Esophagus muscularis mucosa (tissue), 4 donors: ENCODE results near the gene SPATA12. TPM values are rescaled to one million over a fixed set of nuclear protein-coding genes. Genes with fewer than 3 reads are reported as not detected.

Experiments used
- DNase-seq: peaks from one replicate; pipeline ENCODE4 v3.0.0-alpha.2; 2017; ENCODE audit errors: extremely low spot score
- H3K27ac ChIP-seq, 4 donors: fragments of 200-600 bp; sonication (generic); replicated peaks in 1 of 4; 1 replicate in 3 of 4; 2 replicates in 1 of 4; pipeline ENCODE4 v1.5.1; 2016 to 2019; ENCODE audit warnings: mild to moderate bottlenecking in 1 of 4
- H3K27me3 ChIP-seq, 4 donors: fragments of 200-600 bp; sonication (generic); one replicate each; pipeline versions ENCODE4 v1.5.1 to v1.6.0; 2016 to 2019
- H3K36me3 ChIP-seq, 4 donors: fragments of 200-600 bp; sonication (generic); one replicate each; pipeline ENCODE4 v1.5.1; 2016 to 2019
- H3K4me1 ChIP-seq, 4 donors: fragments of 200-600 bp; sonication (generic); one replicate each; pipeline ENCODE4 v1.5.1; 2016 to 2019
- H3K4me3 ChIP-seq, 4 donors: fragments of 200-600 bp; sonication (generic); 1 replicate in 2 of 4; 2 replicates in 2 of 4; pipeline ENCODE4 v1.5.1; 2016 to 2019; ENCODE audit warnings: mild to moderate bottlenecking in 4 of 4, moderate library complexity in 1 of 4
- H3K9me3 ChIP-seq, 4 donors: fragments of 200-600 bp; sonication (generic); 1 replicate in 3 of 4; 2 replicates in 1 of 4; pipeline ENCODE4 v1.5.1; 2016 to 2019
- CTCF ChIP-seq, 3 experiments: fragments of 200-600 bp in 2 of 3; fragments of 450-650 bp in 1 of 3; sonication (generic) in 2 of 3; IDR thresholded peaks; one replicate each; pipeline ENCODE4 v1.5.1; 2017 to 2019; ENCODE audit warnings: antibody characterized with exemption in 3 of 3, mild to moderate bottlenecking in 2 of 3, moderate library complexity in 1 of 3
- EP300 ChIP-seq: sonication (generic); formaldehyde crosslinking; IDR thresholded peaks from one replicate; pipeline ENCODE4 v1.6.1; 2017; ENCODE audit warnings: antibody characterized with exemption
- POLR2A ChIP-seq: fragments of 450-650 bp; IDR thresholded peaks from one replicate; pipeline ENCODE4 v1.6.1; 2017; ENCODE audit warnings: antibody characterized with exemption, moderate library complexity, mild to moderate bottlenecking, low read depth
- POLR2AphosphoS5 ChIP-seq, 2 donors: sonication (generic); formaldehyde crosslinking; IDR thresholded peaks; one replicate each; pipeline ENCODE4 v1.6.1; 2017; ENCODE audit warnings: antibody characterized with exemption in 2 of 2
- WGBS: methylation state at CpG from one replicate; pipeline ENCODE4 v1.1.5; 2018; 5-methylcytosine and 5-hydroxymethylcytosine counted together
- intact Hi-C: fragments of 100-400 bp; cut with DNase I; formaldehyde crosslinking; loops from one replicate; pipeline ENCODE4 v1.15.1; 2023
- total RNA-seq, 4 donors: library from RNA; depleted of rRNA; stranded (reverse); fragments of >200 nt; gene quantifications; one replicate each; pipeline versions ENCODE4 v1.1.0 to v1.2.1, GENCODE V29; 2016

The SPATA12 gene
- total RNA-seq, 4 donors from 2014 or later = 0.13 TPM; not detected in 3

- intact Hi-C loops = loop anchor here (10.0 kb wide), 1 partner anchor 391 kb away; no protein-coding TSS in a partner anchor
These were observed 34.9 kb downstream of the SPATA12 start for GRCh38 chr3:57095363-57095762.

GRCh38 chr3:57097536-57097935 lies 37.1 kb downstream of the SPATA12 start:
- Histone ChIP-seq H3K36me3 (peaks cover 0 to 24% (median 14%) of the 10 kb centered on the region in 4 donors), H3K27ac (no peak overlapping the region), H3K9me3 (no peaks in the 10 kb centered on the region), H3K4me3 (no peak overlapping the region), H3K27me3 (no peaks in the 10 kb centered on the region), H3K4me1 (peaks cover 0 to 12% (median 4%) of the 10 kb centered on the region in 4 donors)
- WGBS = 94% methylated on average over 23 of the region's 23 CpGs
- no peak for TF ChIP-seq POLR2A
- no peak for TF ChIP-seq CTCF (IDR thresholded peaks at IDR 0.05)
- no peak for TF ChIP-seq POLR2AphosphoS5 (IDR thresholded peaks at IDR 0.05)
- no peak for TF ChIP-seq EP300
- intact Hi-C loops = loop anchor here (10.0 kb wide), 1 partner anchor 393 kb away; no protein-coding TSS in a partner anchor
- no peak for DNase-seq

More at GRCh38 chr3:57095363-57095762, 34.9 kb downstream of the SPATA12 start:
- Histone ChIP-seq H3K9me3 (no peaks in the 10 kb centered on the region), H3K4me1 (peaks cover 0 to 12% (median 6%) of the 10 kb centered on the region in 4 donors), H3K36me3 (peaks cover 0 to 24% (median 12%) of the 10 kb centered on the region in 4 donors), H3K27me3 (no peaks in the 10 kb centered on the region), H3K4me3 (no peak overlapping the region), H3K27ac (no peak overlapping the region)
- DNase-seq = no peak
- WGBS = 86% methylated on average over 5 of the region's 5 CpGs
- TF ChIP-seq EP300 (no peak), POLR2A (no peak), POLR2AphosphoS5 (IDR thresholded peaks at IDR 0.05) (no peak), CTCF (IDR thresholded peaks at IDR 0.05) (no peak)

DNA sequence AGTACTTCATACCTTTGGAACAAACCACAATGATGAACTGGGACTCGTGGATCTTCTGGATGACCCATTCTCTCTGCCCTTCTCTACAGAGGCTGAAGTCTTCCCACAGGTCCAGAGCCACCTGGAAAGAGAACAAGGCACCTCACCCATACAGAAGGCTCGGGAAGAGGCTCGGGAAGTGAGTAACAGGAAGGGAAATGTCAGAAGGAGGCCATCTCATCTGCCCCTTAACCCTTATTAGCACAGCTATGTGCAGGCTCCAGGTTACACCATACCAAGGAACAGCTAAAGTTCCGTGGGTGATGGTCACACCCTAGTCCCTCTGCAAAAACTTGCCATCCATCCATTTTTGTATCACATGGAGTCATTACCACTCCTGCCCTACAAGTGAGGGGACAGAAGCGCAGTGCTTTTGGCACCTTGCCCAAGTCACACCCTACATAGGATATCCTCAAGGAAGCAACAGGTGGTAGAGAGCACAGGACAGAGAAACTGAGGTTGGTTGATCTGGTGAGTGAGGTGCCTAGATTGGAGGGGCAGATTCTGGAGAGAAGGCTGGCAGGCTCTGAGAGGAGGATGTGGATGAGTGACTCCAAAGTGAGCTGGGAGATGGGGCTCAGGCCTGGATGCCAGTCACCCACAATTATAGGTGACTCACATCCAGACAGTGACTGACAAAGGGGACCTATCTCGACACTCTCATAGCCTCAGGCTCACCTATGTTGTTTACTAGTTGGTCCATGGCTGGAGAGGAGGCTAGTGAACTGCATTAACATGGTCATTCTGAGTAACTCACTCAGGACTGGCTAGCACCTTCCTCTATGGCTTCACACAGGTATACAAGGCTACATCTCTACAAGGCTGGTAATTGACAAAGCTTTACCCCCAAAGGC lies 38.2 kb downstream of the SPATA12 start:
- no peak for TF ChIP-seq EP300
- TF ChIP-seq CTCF (IDR thresholded peaks at IDR 0.05) = no peak
- no peak for TF ChIP-seq POLR2AphosphoS5 (IDR thresholded peaks at IDR 0.05)
- H3K4me1 ChIP-seq = peaks cover 0 to 12% (median 4%) of the 10 kb centered on the region in 4 donors
- no peaks in the 10 kb centered on the region for H3K27me3 ChIP-seq
- H3K27ac ChIP-seq = no peak overlapping the region
- peaks cover 0 to 24% (median 16%) of the 10 kb centered on the region in 4 donors for H3K36me3 ChIP-seq
- no peaks in the 10 kb centered on the region for H3K9me3 ChIP-seq
- no peak for DNase-seq
- WGBS = 82% methylated on average over 6 of the region's 6 CpGs
- no peak overlapping the region for H3K4me3 ChIP-seq
- intact Hi-C loops = loop anchor here (10.0 kb wide), 1 partner anchor 394 kb away; no protein-coding TSS in a partner anchor

- peaks cover 0 to 5% (median 0%) of the 10 kb centered on the region in 4 donors for H3K4me1 ChIP-seq
- no peaks in the 10 kb centered on the region for H3K27me3 ChIP-seq
- H3K9me3 ChIP-seq = no peaks in the 10 kb centered on the region
- no peak for TF ChIP-seq POLR2A
- peak in 2 of 3 experiments; percentile 85 to 86 for TF ChIP-seq CTCF (IDR thresholded peaks at IDR 0.05)
- no peak for TF ChIP-seq EP300
- TF ChIP-seq POLR2AphosphoS5 (IDR thresholded peaks at IDR 0.05) = peak in 1 of 2 donors; percentile 53
- H3K36me3 ChIP-seq = peaks cover 0 to 34% (median 20%) of the 10 kb centered on the region in 4 donors
- DNase-seq = no peak
- no peak overlapping the region for H3K4me3 ChIP-seq
- no peak overlapping the region for H3K27ac ChIP-seq
- intact Hi-C loops = loop anchor here (5.0 to 10.0 kb wide), 2 partner anchors 67 to 125 kb away; partner anchors contain the start of genes APPL1 and IL17RD
- 12% methylated on average over 7 of the region's 7 CpGs for WGBS
These were observed 39.7 kb downstream of the SPATA12 start for GRCh38 chr3:57100046-57100695.
